HEK293 (cell line): ENCODE measurements around the gene MCEMP1.

ENCODE experiments used
- HOXD13 ChIP-seq: sonication (generic); formaldehyde crosslinking; IDR thresholded peaks from 2 replicates; pipeline ENCODE4 v1.8.0; 2022; ENCODE audit warnings: missing genetic modification reagents, borderline replicate concordance
- SCRT2 ChIP-seq: fragments of 450-650 bp; formaldehyde crosslinking; IDR thresholded peaks from 2 replicates; pipeline ENCODE4 v1.5.1; 2016; ENCODE audit warnings: missing biosample characterization, missing genetic modification characterization
- ZNF23 ChIP-seq: fragments of 450-650 bp; formaldehyde crosslinking; IDR thresholded peaks from 2 replicates; pipeline ENCODE4 v1.5.1; 2016; ENCODE audit warnings: missing biosample characterization, missing genetic modification characterization, borderline replicate concordance
- ZNF24 ChIP-seq: fragments of 450-650 bp; formaldehyde crosslinking; IDR thresholded peaks from 2 replicates; pipeline ENCODE4 v1.5.1; 2016; ENCODE audit warnings: missing biosample characterization, missing genetic modification characterization
- ZNF248 ChIP-seq: fragments of 450-650 bp; formaldehyde crosslinking; IDR thresholded peaks from 2 replicates; pipeline ENCODE4 v1.5.1; 2017; ENCODE audit warnings: missing biosample characterization, missing genetic modification characterization
- ZNF274 ChIP-seq, 2 experiments: fragments of 200-500 bp in 1 of 2; fragments of 450-650 bp in 1 of 2; sonication (Bioruptor generic) in 1 of 2; formaldehyde crosslinking in 1 of 2; IDR thresholded peaks; 2 replicates each; pipeline versions ENCODE4 v1.5.1 to v1.6.1; 2014 to 2016; ENCODE audit warnings: borderline replicate concordance in 1 of 2, inconsistent platforms in 1 of 2, low read length in 1 of 2, missing biosample characterization in 1 of 2, missing genetic modification characterization in 1 of 2
- ZNF585B ChIP-seq: fragments of 450-650 bp; formaldehyde crosslinking; IDR thresholded peaks from 2 replicates; pipeline ENCODE4 v1.5.1; 2016; ENCODE audit warnings: missing biosample characterization, missing genetic modification characterization
- TF ChIP-seq, protein P1 (sequence below): fragments of 450-650 bp; formaldehyde crosslinking; IDR thresholded peaks from 2 replicates; pipeline ENCODE4 v1.5.1; 2016; ENCODE audit warnings: missing biosample characterization, missing genetic modification characterization
- TF ChIP-seq, protein P2 (sequence below): IDR thresholded peaks from 2 replicates; pipeline ENCODE4 v1.6.1; 2011; ENCODE audit warnings: mild to moderate bottlenecking, low read depth, low read length, borderline replicate concordance
- TF ChIP-seq, protein P3 (sequence below): fragments of 450-650 bp; formaldehyde crosslinking; optimal IDR thresholded peaks from 2 replicates; pipeline ENCODE3; 2016; ENCODE audit warnings: missing biosample characterization, mild to moderate bottlenecking, missing genetic modification characterization
- TF ChIP-seq, protein P4 (sequence below): fragments of 450-650 bp; formaldehyde crosslinking; IDR thresholded peaks from 2 replicates; pipeline ENCODE4 v1.5.1; 2016; ENCODE audit warnings: missing biosample characterization, missing genetic modification characterization
- TF ChIP-seq, protein P5 (sequence below): fragments of 450-650 bp; formaldehyde crosslinking; IDR thresholded peaks from 2 replicates; pipeline ENCODE4 v1.5.1; 2016; ENCODE audit warnings: missing biosample characterization, missing genetic modification characterization, borderline replicate concordance

DNA sequence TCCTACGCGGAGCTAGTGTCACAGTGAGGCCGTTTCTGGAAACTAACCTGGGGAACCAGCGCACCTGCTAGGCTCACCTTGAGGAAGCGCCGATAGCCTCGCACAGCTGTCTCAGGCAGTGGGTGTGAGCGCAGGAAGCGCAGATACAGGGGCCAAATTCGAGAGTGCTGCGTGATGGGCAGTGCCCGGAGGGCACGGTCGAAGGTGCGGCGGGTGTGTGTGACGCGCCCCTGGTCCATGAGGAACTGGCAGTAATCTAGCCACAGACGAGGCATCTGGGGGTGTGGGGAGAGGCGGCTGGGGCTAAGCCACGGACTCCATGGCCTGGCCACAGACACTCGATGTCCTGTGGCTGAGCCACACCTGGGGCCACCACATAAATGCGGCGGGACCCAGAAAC lies 49.7 kb upstream of the MCEMP1 start:
- no peak for TF ChIP-seq ZNF585B (tag by site-specific recombination)
- TF ChIP-seq, protein P1, sequence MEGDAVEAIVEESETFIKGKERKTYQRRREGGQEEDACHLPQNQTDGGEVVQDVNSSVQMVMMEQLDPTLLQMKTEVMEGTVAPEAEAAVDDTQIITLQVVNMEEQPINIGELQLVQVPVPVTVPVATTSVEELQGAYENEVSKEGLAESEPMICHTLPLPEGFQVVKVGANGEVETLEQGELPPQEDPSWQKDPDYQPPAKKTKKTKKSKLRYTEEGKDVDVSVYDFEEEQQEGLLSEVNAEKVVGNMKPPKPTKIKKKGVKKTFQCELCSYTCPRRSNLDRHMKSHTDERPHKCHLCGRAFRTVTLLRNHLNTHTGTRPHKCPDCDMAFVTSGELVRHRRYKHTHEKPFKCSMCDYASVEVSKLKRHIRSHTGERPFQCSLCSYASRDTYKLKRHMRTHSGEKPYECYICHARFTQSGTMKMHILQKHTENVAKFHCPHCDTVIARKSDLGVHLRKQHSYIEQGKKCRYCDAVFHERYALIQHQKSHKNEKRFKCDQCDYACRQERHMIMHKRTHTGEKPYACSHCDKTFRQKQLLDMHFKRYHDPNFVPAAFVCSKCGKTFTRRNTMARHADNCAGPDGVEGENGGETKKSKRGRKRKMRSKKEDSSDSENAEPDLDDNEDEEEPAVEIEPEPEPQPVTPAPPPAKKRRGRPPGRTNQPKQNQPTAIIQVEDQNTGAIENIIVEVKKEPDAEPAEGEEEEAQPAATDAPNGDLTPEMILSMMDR (tag by site-specific recombination): no peak
- TF ChIP-seq, protein P2, sequence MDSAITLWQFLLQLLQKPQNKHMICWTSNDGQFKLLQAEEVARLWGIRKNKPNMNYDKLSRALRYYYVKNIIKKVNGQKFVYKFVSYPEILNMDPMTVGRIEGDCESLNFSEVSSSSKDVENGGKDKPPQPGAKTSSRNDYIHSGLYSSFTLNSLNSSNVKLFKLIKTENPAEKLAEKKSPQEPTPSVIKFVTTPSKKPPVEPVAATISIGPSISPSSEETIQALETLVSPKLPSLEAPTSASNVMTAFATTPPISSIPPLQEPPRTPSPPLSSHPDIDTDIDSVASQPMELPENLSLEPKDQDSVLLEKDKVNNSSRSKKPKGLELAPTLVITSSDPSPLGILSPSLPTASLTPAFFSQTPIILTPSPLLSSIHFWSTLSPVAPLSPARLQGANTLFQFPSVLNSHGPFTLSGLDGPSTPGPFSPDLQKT: no peak
- no peak for TF ChIP-seq SCRT2
- TF ChIP-seq, protein P3, sequence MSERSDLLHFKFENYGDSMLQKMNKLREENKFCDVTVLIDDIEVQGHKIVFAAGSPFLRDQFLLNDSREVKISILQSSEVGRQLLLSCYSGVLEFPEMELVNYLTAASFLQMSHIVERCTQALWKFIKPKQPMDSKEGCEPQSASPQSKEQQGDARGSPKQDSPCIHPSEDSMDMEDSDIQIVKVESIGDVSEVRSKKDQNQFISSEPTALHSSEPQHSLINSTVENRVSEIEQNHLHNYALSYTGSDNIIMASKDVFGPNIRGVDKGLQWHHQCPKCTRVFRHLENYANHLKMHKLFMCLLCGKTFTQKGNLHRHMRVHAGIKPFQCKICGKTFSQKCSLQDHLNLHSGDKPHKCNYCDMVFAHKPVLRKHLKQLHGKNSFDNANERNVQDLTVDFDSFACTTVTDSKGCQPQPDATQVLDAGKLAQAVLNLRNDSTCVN (tag by site-specific recombination): no peak
- no peak for TF ChIP-seq ZNF248 (tag by site-specific recombination)
- TF ChIP-seq, protein P4, sequence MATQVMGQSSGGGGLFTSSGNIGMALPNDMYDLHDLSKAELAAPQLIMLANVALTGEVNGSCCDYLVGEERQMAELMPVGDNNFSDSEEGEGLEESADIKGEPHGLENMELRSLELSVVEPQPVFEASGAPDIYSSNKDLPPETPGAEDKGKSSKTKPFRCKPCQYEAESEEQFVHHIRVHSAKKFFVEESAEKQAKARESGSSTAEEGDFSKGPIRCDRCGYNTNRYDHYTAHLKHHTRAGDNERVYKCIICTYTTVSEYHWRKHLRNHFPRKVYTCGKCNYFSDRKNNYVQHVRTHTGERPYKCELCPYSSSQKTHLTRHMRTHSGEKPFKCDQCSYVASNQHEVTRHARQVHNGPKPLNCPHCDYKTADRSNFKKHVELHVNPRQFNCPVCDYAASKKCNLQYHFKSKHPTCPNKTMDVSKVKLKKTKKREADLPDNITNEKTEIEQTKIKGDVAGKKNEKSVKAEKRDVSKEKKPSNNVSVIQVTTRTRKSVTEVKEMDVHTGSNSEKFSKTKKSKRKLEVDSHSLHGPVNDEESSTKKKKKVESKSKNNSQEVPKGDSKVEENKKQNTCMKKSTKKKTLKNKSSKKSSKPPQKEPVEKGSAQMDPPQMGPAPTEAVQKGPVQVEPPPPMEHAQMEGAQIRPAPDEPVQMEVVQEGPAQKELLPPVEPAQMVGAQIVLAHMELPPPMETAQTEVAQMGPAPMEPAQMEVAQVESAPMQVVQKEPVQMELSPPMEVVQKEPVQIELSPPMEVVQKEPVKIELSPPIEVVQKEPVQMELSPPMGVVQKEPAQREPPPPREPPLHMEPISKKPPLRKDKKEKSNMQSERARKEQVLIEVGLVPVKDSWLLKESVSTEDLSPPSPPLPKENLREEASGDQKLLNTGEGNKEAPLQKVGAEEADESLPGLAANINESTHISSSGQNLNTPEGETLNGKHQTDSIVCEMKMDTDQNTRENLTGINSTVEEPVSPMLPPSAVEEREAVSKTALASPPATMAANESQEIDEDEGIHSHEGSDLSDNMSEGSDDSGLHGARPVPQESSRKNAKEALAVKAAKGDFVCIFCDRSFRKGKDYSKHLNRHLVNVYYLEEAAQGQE: no peak
- TF ChIP-seq, protein P5, sequence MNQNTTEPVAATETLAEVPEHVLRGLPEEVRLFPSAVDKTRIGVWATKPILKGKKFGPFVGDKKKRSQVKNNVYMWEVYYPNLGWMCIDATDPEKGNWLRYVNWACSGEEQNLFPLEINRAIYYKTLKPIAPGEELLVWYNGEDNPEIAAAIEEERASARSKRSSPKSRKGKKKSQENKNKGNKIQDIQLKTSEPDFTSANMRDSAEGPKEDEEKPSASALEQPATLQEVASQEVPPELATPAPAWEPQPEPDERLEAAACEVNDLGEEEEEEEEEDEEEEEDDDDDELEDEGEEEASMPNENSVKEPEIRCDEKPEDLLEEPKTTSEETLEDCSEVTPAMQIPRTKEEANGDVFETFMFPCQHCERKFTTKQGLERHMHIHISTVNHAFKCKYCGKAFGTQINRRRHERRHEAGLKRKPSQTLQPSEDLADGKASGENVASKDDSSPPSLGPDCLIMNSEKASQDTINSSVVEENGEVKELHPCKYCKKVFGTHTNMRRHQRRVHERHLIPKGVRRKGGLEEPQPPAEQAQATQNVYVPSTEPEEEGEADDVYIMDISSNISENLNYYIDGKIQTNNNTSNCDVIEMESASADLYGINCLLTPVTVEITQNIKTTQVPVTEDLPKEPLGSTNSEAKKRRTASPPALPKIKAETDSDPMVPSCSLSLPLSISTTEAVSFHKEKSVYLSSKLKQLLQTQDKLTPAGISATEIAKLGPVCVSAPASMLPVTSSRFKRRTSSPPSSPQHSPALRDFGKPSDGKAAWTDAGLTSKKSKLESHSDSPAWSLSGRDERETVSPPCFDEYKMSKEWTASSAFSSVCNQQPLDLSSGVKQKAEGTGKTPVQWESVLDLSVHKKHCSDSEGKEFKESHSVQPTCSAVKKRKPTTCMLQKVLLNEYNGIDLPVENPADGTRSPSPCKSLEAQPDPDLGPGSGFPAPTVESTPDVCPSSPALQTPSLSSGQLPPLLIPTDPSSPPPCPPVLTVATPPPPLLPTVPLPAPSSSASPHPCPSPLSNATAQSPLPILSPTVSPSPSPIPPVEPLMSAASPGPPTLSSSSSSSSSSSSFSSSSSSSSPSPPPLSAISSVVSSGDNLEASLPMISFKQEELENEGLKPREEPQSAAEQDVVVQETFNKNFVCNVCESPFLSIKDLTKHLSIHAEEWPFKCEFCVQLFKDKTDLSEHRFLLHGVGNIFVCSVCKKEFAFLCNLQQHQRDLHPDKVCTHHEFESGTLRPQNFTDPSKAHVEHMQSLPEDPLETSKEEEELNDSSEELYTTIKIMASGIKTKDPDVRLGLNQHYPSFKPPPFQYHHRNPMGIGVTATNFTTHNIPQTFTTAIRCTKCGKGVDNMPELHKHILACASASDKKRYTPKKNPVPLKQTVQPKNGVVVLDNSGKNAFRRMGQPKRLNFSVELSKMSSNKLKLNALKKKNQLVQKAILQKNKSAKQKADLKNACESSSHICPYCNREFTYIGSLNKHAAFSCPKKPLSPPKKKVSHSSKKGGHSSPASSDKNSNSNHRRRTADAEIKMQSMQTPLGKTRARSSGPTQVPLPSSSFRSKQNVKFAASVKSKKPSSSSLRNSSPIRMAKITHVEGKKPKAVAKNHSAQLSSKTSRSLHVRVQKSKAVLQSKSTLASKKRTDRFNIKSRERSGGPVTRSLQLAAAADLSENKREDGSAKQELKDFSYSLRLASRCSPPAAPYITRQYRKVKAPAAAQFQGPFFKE (tag by site-specific recombination): no peak
- no peak for TF ChIP-seq ZNF24 (tag by site-specific recombination)
- no peak for TF ChIP-seq ZNF274 (IDR thresholded peaks at IDR 0.05; ENCODE audit: low read length)
- TF ChIP-seq ZNF274 (tag by site-specific recombination; IDR thresholded peaks at IDR 0.05; ENCODE audit: borderline replicate concordance): no peak
- TF ChIP-seq ZNF23 (tag by site-specific recombination): no peak
- no peak for TF ChIP-seq HOXD13 (CRISPR knock-in tag)
